Natural killer cell (primary cell): Measurements from ENCODE around the gene RAB11FIP3. TPM values are rescaled to one million over a fixed set of nuclear protein-coding genes. Genes with fewer than 3 reads are reported as not detected.

Source experiments
- ATAC-seq, 3 donors: fragments of 150-1000 bp in 2 of 3; fragments of 200-7000 bp in 1 of 3; cut with Tn5 transposase; 1 replicate in 1 of 3; 2 replicates in 2 of 3; pipeline ENCODE4 v1.10.0; 2021; ENCODE audit warnings: mild to moderate bottlenecking in 2 of 3, moderate library complexity in 2 of 3
- DNase-seq, 2 donors: peaks; one replicate each; pipeline versions ENCODE4 v3.0.0 to v3.0.0-alpha.2; 2013 to 2021; ENCODE audit warnings: mixed read lengths in 1 of 2
- H3K27ac ChIP-seq: one replicate; pipeline ENCODE4 v1.5.1; 2013; ENCODE audit warnings: mild to moderate bottlenecking, low read length
- H3K27me3 ChIP-seq: one replicate; pipeline ENCODE4 v1.6.1; 2013; ENCODE audit warnings: low read length; ENCODE audit not compliant: control insufficient read depth, insufficient read depth
- H3K36me3 ChIP-seq: one replicate; pipeline ENCODE4 v1.6.1; 2013; ENCODE audit warnings: low read length; ENCODE audit not compliant: control insufficient read depth, insufficient read depth
- H3K4me1 ChIP-seq: one replicate; pipeline ENCODE4 v1.6.1; 2013; ENCODE audit warnings: low read length; ENCODE audit not compliant: control insufficient read depth, insufficient read depth
- H3K4me3 ChIP-seq: one replicate; pipeline ENCODE4 v1.5.1; 2013; ENCODE audit warnings: low read length
- H3K9me3 ChIP-seq: one replicate; pipeline ENCODE4 v1.6.1; 2013; ENCODE audit warnings: low read length; ENCODE audit not compliant: control insufficient read depth, insufficient read depth
- H3K27ac Mint-ChIP-seq, 2 donors: one replicate each; pipeline ENCODE4 v1.8.0; 2022; ENCODE audit warnings: mild to moderate bottlenecking in 2 of 2, mixed read lengths in 2 of 2, moderate library complexity in 1 of 2
- H3K27me3 Mint-ChIP-seq, 2 donors: one replicate each; pipeline ENCODE4 v1.8.0; 2022; ENCODE audit warnings: low read depth in 2 of 2, mixed read lengths in 2 of 2
- H3K36me3 Mint-ChIP-seq: one replicate; pipeline ENCODE4 v1.8.0; 2022; ENCODE audit warnings: mixed read lengths
- H3K4me1 Mint-ChIP-seq, 2 donors: one replicate each; pipeline ENCODE4 v1.8.0; 2022; ENCODE audit warnings: mixed read lengths in 2 of 2
- H3K4me3 Mint-ChIP-seq: one replicate; pipeline ENCODE4 v1.8.0; 2022; ENCODE audit warnings: mild to moderate bottlenecking, moderate library complexity, mixed read lengths
- H3K9me3 Mint-ChIP-seq, 2 donors: one replicate each; pipeline ENCODE4 v1.8.0; 2022; ENCODE audit warnings: mixed read lengths in 2 of 2
- CTCF ChIP-seq: fragments of 200-600 bp; IDR thresholded peaks from one replicate; pipeline ENCODE4 v1.8.0; 2022; ENCODE audit warnings: antibody characterized with exemption
- WGBS: methylation state at CpG from one replicate; pipeline ENCODE4 v1.1.7; 2013; ENCODE audit warnings: missing lambda C conversion rate; ENCODE audit not compliant: insufficient coverage; 5-methylcytosine and 5-hydroxymethylcytosine counted together
- intact Hi-C: fragments of 100-400 bp; cut with micrococcal nuclease; formaldehyde crosslinking; loops from one replicate; pipeline ENCODE4 v1.14.2; 2022
- total RNA-seq, 4 donors: library from RNA; stranded (reverse); fragments of 120-200 nt in 1 of 4; gene quantifications; one replicate each; pipeline versions ENCODE4 v1.2.3 to v1.2.4, GENCODE V29; 2013 to 2022

The RAB11FIP3 gene
- total RNA-seq, 3 donors from 2014 or later (not counting 1 experiment from before 2014, with no cell fraction given) = 51.0 to 61.2 (median 55.3) TPM

DNA sequence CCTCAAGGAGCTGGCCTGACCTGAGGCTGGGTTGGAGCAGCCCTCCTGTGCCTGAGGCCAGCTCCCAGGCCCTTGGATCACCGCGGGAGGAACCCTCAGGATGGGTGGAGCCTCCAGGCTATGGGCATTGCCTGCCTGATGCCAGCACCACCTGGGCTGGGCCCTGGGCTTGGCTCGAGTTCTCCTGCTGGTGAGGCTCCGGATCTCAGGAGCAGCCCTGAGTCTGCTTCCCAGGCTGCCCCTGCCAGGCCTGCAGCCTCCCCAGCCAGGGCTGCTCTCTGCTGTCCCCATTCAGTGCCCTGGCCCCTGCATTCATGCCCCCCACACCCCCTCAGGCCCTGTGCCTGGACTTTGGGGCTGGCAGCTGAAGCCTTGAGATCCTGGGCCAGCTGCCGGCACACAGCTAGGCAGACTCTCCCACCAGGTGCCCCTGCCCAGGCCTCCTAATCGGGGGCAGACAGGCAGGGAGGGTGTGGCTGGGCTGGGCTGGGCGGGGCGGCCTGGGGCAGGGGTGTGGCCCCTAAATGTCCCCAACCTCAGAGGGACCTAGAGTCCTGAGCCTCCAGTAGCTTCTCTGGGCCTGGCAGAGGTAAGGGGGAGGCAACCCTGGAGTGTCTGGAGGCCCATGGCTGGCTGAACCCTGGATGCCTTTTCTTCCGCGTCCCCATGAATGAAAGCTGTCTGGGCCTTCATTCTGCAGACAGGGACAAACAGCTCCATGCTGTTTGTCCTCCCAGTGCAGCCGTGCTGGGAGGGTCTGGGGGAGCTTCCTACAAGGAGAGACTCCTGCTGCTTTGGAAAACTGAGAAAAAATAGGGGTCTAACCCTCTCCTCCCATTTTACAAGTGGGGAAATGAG is 143.2 kb downstream of the RAB11FIP3 start:
- intact Hi-C loops = no loop called here
- WGBS = 92% methylated on average over 11 of the region's 11 CpGs
- peaks cover 43% of the 10 kb centered on the region for H3K4me1 ChIP-seq
- no peaks in the 10 kb centered on the region for H3K36me3 Mint-ChIP-seq
- H3K27me3 ChIP-seq = no peaks in the 10 kb centered on the region
- DNase-seq (no peak), ATAC-seq (no peak)
- H3K27ac ChIP-seq = peak overlapping the region; percentile 80
- H3K4me3 Mint-ChIP-seq = peak overlapping the region; percentile 85
- peaks cover 16 to 33% of the 10 kb centered on the region in 2 donors for H3K4me1 Mint-ChIP-seq
- no peaks in the 10 kb centered on the region for H3K9me3 ChIP-seq
- H3K4me3 ChIP-seq = no peak overlapping the region
- H3K27ac Mint-ChIP-seq = peak overlapping the region; percentile 73 to 79
- no peak for TF ChIP-seq CTCF
- H3K27me3 Mint-ChIP-seq = no peaks in the 10 kb centered on the region
- H3K36me3 ChIP-seq = no peaks in the 10 kb centered on the region
- no peaks in the 10 kb centered on the region for H3K9me3 Mint-ChIP-seq

GRCh38 chr16:569445-570254 is 144.2 kb downstream of the RAB11FIP3 start, which contains the start of gene PIGQ:
Gene PIGQ (plus strand): TSS chr16:569968. CDS start chr16:574075, 4,107 bp downstream.
- 2% methylated on average over 87 of the region's 87 CpGs for WGBS
- intact Hi-C loops = loop anchor here (1.0 kb wide), 1 partner anchor 20 kb away; no protein-coding TSS in a partner anchor
- Histone ChIP-seq H3K27ac (peak within 1 kb of the TSS; percentile 80), H3K9me3 (no peaks in the 10 kb centered on the region), H3K36me3 (peaks cover 2% of the 10 kb centered on the region), H3K4me3 (peak within 1 kb of the TSS; percentile 55), H3K27me3 (no peaks in the 10 kb centered on the region), H3K4me1 (peaks cover 43% of the 10 kb centered on the region)
- Mint-ChIP-seq H3K9me3 (no peaks in the 10 kb centered on the region), H3K27ac (peak within 1 kb of the TSS; percentile 83 to 88), H3K4me1 (peaks cover 16 to 33% of the 10 kb centered on the region in 2 donors), H3K36me3 (no peaks in the 10 kb centered on the region), H3K4me3 (peak within 1 kb of the TSS; percentile 85), H3K27me3 (no peaks in the 10 kb centered on the region)
- peak; percentile 56 to 80 for DNase-seq
- ATAC-seq = peak; percentile 77 to 90 (median 87)
- no peak for TF ChIP-seq CTCF

Other genes starting within 250 kb of the RAB11FIP3 start
- 10 to 100 TPM in 1 of 3 donors, not detected in 2; 16.9 TPM for gene HBA1, start 249.0 kb upstream of the RAB11FIP3 start, total RNA-seq
- 1 to 10 TPM in 2 of 3 donors, not detected in 1; 1.0 to 2.0 TPM for gene HBQ1, start 245.2 kb upstream of the RAB11FIP3 start, total RNA-seq
- 100 to 1,000 TPM; 129 to 168 (median 153) TPM for gene LUC7L, start 196.2 kb upstream of the RAB11FIP3 start, total RNA-seq
- gene FAM234A, start 190.8 kb upstream of the RAB11FIP3 start, total RNA-seq = 10 to 100 TPM; 32.4 to 42.6 (median 40.7) TPM
- gene RGS11, start 149.7 kb upstream of the RAB11FIP3 start, total RNA-seq = under 1 TPM in 1 of 3 donors, not detected in 2; 0.25 TPM
- 1 to 10 TPM in 1 of 3 donors, under 1 TPM in 1, not detected in 1; 0.49 to 1.4 TPM for gene ARHGDIG, start 145.1 kb upstream of the RAB11FIP3 start, total RNA-seq
- gene PDIA2, start 142.5 kb upstream of the RAB11FIP3 start, total RNA-seq = not detected
- 100 to 1,000 TPM; 100 to 122 (median 106) TPM for gene AXIN1, start 72.9 kb upstream of the RAB11FIP3 start, total RNA-seq
- 10 to 100 TPM; 33.9 to 38.9 (median 37.5) TPM for gene MRPL28, start 55.1 kb upstream of the RAB11FIP3 start, total RNA-seq
- 10 to 100 TPM; 48.0 to 66.7 (median 54.2) TPM for gene PGAP6, start 43.7 kb upstream of the RAB11FIP3 start, total RNA-seq
- 10 to 100 TPM; 10.7 to 27.4 (median 25.4) TPM for gene NME4, start 28.4 kb upstream of the RAB11FIP3 start, total RNA-seq
- 10 to 100 TPM in 2 of 3 donors, 1 to 10 TPM in 1; 9.5 to 13.0 (median 12.9) TPM for gene DECR2, start 23.8 kb upstream of the RAB11FIP3 start, total RNA-seq
- gene CAPN15, start 102.1 kb downstream of the RAB11FIP3 start, total RNA-seq = 100 to 1,000 TPM; 151 to 275 (median 186) TPM
- gene PRR35, start 134.7 kb downstream of the RAB11FIP3 start, total RNA-seq = under 1 TPM in 1 of 3 donors, not detected in 2; 0.20 TPM
- gene NHLRC4, start 141.4 kb downstream of the RAB11FIP3 start, total RNA-seq = under 1 TPM; 0.28 to 0.75 (median 0.35) TPM
- gene PIGQ, start 144.3 kb downstream of the RAB11FIP3 start, total RNA-seq = 10 to 100 TPM; 27.6 to 40.5 (median 37.0) TPM
- gene RAB40C, start 164.4 kb downstream of the RAB11FIP3 start, total RNA-seq = 10 to 100 TPM; 12.7 to 20.8 (median 20.0) TPM
- 1 to 10 TPM in 1 of 3 donors, under 1 TPM in 2; 0.60 to 1.7 (median 0.75) TPM for gene WFIKKN1, start 205.3 kb downstream of the RAB11FIP3 start, total RNA-seq
- gene METTL26, start 210.7 kb downstream of the RAB11FIP3 start, total RNA-seq = 10 to 100 TPM; 33.7 to 36.3 (median 36.1) TPM
- gene MCRIP2, start 216.2 kb downstream of the RAB11FIP3 start, total RNA-seq = 10 to 100 TPM; 11.3 to 17.4 (median 15.7) TPM
- 10 to 100 TPM; 16.7 to 22.8 (median 20.2) TPM for gene WDR90, start 223.7 kb downstream of the RAB11FIP3 start, total RNA-seq
- 100 to 1,000 TPM; 205 to 216 (median 211) TPM for gene RHOT2, start 242.5 kb downstream of the RAB11FIP3 start, total RNA-seq